Measurements from ENCODE around the gene TM4SF1. TPM values are rescaled to one million over a fixed set of nuclear protein-coding genes. Genes with fewer than 3 reads are reported as not detected.
A peak's percentile ranks its signal among the peaks of the same experiment; 100 is the strongest.

The TM4SF1 gene
- total RNA-seq, 1 donor from 2014 or later = 0.97 TPM

GRCh38 chr3:149325581-149325980 lies 51.9 kb downstream of the TM4SF1 start:
- no peaks in the 10 kb centered on the region for H3K9me3 Mint-ChIP-seq (ENCODE audit: unreplicated experiment)
- no peak overlapping the region for H3K27ac Mint-ChIP-seq (ENCODE audit: unreplicated experiment)

GRCh38 chr3:149324332-149324731 lies 53.1 kb downstream of the TM4SF1 start:
- Mint-ChIP-seq H3K27ac (ENCODE audit: unreplicated experiment) (no peak overlapping the region), H3K4me3 (ENCODE audit: unreplicated experiment) (peak overlapping the region; percentile 4), H3K9me3 (ENCODE audit: unreplicated experiment) (no peaks in the 10 kb centered on the region), H3K4me1 (ENCODE audit: unreplicated experiment) (peaks cover 10% of the 10 kb centered on the region), H3K36me3 (ENCODE audit: low read depth, unreplicated experiment) (peaks cover 19% of the 10 kb centered on the region), H3K27me3 (ENCODE audit: unreplicated experiment) (peaks cover 1% of the 10 kb centered on the region)
- no peak for TF ChIP-seq CTCF (IDR thresholded peaks at IDR 0.05; ENCODE audit: unreplicated experiment)
- no peak for DNase-seq (ENCODE audit: low spot score)

More at GRCh38 chr3:149325581-149325980, 51.9 kb downstream of the TM4SF1 start:
- H3K4me1 Mint-ChIP-seq (ENCODE audit: unreplicated experiment) = peaks cover 18% of the 10 kb centered on the region
- peaks cover 19% of the 10 kb centered on the region for H3K36me3 Mint-ChIP-seq (ENCODE audit: low read depth, unreplicated experiment)
- TF ChIP-seq CTCF (IDR thresholded peaks at IDR 0.05; ENCODE audit: unreplicated experiment) = no peak
- DNase-seq (ENCODE audit: low spot score) = no peak
- peaks cover 1% of the 10 kb centered on the region for H3K27me3 Mint-ChIP-seq (ENCODE audit: unreplicated experiment)
- H3K4me3 Mint-ChIP-seq (ENCODE audit: unreplicated experiment) = no peak overlapping the region

- no peak for DNase-seq (ENCODE audit: low spot score)
- H3K4me1 Mint-ChIP-seq (ENCODE audit: unreplicated experiment) = no peaks in the 10 kb centered on the region
- H3K4me3 Mint-ChIP-seq (ENCODE audit: unreplicated experiment) = no peak overlapping the region
- peaks cover 1% of the 10 kb centered on the region for H3K27me3 Mint-ChIP-seq (ENCODE audit: unreplicated experiment)
- H3K9me3 Mint-ChIP-seq (ENCODE audit: unreplicated experiment) = no peaks in the 10 kb centered on the region
- H3K36me3 Mint-ChIP-seq (ENCODE audit: low read depth, unreplicated experiment) = peaks cover 19% of the 10 kb centered on the region
- no peak for TF ChIP-seq CTCF (IDR thresholded peaks at IDR 0.05; ENCODE audit: unreplicated experiment)
- H3K27ac Mint-ChIP-seq (ENCODE audit: unreplicated experiment) = no peak overlapping the region
Measured at GRCh38 chr3:149321640-149322039, 55.8 kb downstream of the TM4SF1 start.

GRCh38 chr3:149321136-149321535 lies 56.3 kb downstream of the TM4SF1 start:
- Mint-ChIP-seq H3K9me3 (ENCODE audit: unreplicated experiment) (no peaks in the 10 kb centered on the region), H3K27ac (ENCODE audit: unreplicated experiment) (no peak overlapping the region), H3K27me3 (ENCODE audit: unreplicated experiment) (peaks cover 1% of the 10 kb centered on the region), H3K36me3 (ENCODE audit: low read depth, unreplicated experiment) (peaks cover 19% of the 10 kb centered on the region), H3K4me3 (ENCODE audit: unreplicated experiment) (no peak overlapping the region), H3K4me1 (ENCODE audit: unreplicated experiment) (no peaks in the 10 kb centered on the region)
- TF ChIP-seq CTCF (IDR thresholded peaks at IDR 0.05; ENCODE audit: unreplicated experiment) = no peak
- DNase-seq (ENCODE audit: low spot score) = no peak

- no peaks in the 10 kb centered on the region for H3K4me1 Mint-ChIP-seq (ENCODE audit: unreplicated experiment)
- no peaks in the 10 kb centered on the region for H3K27me3 Mint-ChIP-seq (ENCODE audit: unreplicated experiment)
- DNase-seq (ENCODE audit: low spot score) = no peak
- no peak for TF ChIP-seq CTCF (IDR thresholded peaks at IDR 0.05; ENCODE audit: unreplicated experiment)
- no peak overlapping the region for H3K27ac Mint-ChIP-seq (ENCODE audit: unreplicated experiment)
- H3K36me3 Mint-ChIP-seq (ENCODE audit: low read depth, unreplicated experiment) = peaks cover 17% of the 10 kb centered on the region
- no peak overlapping the region for H3K4me3 Mint-ChIP-seq (ENCODE audit: unreplicated experiment)
- no peaks in the 10 kb centered on the region for H3K9me3 Mint-ChIP-seq (ENCODE audit: unreplicated experiment)
Measured at GRCh38 chr3:149319750-149320149, 57.7 kb downstream of the TM4SF1 start.

Other genes starting within 250 kb of the TM4SF1 start
- gene HPS3, start 248.0 kb downstream of the TM4SF1 start, total RNA-seq (ENCODE audit: unreplicated experiment) = 18.8 TPM
- 0.44 TPM for gene CP, start 155.8 kb downstream of the TM4SF1 start, total RNA-seq (ENCODE audit: unreplicated experiment)
- 57.4 TPM for gene TM4SF18, start 44.0 kb downstream of the TM4SF1 start, total RNA-seq (ENCODE audit: unreplicated experiment)
- 0.67 TPM for gene TM4SF4, start 97.0 kb upstream of the TM4SF1 start, total RNA-seq (ENCODE audit: unreplicated experiment)